Stimulated activated CD4-positive, alpha-beta T cell treated with anti-CD3 and anti-CD28 coated beads, Interleukin-2, amount 100 ng/mL, for 48 hours (primary cell): ENCODE measurements around the gene ADD2.

Experiments
- DNase-seq, 2 donors: peaks; one replicate each; pipeline ENCODE4 v3.0.0-alpha.2; 2020

The ADD2 gene

DNA sequence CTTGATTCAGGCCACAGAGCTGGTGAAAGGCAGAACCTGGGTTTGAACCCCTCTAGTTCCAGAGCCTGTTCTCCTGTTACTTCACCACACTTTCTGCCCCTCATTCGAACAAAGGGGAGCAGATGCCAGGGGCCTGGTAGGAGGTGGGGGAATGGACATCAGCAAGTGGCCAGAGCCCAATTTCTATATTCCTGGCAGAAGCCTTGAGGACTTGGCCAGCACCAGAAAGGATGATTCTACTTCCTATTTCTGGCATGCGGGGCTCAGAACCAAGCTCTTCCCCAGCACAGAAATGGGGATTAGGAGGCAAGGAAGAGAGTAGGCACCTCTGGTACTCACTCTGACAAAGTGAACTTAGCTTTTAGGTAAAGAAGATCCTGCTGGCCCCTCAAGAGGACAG lies 49.3 kb downstream of the ADD2 start:
- no peak for DNase-seq

DNA sequence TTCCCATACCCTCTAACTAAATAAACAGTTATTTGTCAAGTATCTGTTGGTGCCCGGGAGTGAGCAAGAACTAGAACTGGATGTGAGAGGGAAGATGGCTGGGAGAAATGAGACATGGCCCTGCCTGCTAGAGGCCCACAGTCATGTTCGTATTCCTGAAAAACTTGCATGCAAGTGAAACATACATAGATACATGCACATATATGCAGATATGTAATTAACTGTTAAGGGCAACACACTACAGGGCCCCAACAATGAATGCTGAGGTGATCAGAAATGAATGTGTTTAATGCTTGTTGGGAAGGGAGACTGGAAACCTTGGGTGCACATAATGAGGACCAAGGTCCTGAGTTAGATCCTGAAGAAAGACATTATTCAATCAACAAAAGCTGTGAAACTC lies 49.8 kb downstream of the ADD2 start:
- no peak for DNase-seq

DNA sequence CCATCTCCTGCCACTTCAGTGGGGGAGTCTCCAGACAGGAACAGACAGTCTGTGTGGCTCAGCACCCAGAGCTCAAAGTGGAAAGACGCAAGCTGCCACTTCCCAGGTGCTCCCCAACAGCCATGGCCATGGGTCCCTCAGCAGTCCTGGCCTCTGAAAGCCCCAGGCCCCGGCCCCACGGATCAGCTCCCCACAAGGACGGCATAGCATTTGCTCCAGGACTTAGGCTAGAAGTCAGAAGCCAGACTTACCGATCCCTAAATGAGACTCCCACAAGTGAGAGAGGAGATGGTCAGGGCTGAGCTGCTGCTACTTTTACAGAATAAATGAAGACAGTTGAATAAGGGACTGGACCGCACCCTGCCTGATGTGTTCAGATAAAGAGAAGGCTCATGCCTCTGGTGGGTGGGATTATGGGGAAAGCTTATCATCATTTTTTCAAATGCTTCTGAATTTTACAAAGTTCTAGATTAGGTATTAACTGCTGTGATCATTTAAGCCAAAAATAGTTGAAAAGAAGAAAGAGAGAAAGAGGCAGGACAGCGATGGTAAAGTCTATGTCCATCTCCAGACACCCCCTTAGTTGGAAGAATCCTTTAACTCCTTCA lies 50.5 kb downstream of the ADD2 start:
- DNase-seq, result no peak

DNA sequence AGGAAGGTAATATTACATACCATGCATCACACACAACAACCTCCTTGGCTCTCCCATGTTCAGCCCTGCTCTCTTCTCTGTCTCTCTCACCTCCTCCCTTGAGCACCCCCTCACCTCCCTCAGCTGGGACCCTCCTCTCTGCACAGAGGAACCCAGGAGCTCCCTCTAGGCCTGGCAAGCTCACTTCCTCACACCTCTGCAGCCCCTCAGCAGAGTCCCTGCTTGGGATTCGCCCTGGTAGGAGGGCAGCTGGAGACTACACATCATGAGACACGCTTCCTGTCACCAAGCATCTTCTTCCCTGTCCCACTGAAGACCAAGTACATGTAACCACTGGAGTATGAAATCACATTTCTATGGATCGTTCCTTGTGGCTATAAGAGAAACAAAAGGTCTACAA lies 51.0 kb downstream of the ADD2 start:
- no peak for DNase-seq

DNA sequence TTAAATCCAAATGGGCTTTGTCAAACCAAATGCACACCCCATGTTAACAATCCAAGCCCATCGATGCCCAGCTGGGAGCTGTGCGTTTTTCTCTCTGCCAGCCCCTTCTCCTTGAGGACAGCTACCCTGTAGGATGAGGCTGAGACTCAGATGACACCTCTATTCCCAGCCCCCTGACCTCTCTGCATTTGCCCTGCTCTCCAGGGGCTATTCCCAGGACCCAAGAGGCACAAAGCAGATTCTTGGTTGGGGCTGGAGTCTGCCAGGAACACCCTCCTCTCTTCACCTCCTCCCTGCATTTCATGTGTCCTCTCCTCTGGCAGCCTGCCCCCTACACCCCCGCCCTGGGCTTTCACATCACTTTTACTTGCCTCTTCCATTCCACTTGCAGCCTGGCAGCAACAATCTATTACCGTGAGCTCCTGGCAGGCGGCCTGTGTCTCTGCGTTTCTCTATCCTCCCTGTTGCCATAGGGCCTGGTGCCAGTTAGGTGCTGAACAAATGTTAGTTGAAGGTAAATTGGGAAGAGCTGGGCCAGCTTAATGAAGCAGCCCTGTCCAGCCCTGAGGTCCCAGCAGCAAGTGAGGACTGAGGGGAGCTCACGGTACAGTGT lies 51.8 kb downstream of the ADD2 start:
- DNase-seq, result no peak

DNA sequence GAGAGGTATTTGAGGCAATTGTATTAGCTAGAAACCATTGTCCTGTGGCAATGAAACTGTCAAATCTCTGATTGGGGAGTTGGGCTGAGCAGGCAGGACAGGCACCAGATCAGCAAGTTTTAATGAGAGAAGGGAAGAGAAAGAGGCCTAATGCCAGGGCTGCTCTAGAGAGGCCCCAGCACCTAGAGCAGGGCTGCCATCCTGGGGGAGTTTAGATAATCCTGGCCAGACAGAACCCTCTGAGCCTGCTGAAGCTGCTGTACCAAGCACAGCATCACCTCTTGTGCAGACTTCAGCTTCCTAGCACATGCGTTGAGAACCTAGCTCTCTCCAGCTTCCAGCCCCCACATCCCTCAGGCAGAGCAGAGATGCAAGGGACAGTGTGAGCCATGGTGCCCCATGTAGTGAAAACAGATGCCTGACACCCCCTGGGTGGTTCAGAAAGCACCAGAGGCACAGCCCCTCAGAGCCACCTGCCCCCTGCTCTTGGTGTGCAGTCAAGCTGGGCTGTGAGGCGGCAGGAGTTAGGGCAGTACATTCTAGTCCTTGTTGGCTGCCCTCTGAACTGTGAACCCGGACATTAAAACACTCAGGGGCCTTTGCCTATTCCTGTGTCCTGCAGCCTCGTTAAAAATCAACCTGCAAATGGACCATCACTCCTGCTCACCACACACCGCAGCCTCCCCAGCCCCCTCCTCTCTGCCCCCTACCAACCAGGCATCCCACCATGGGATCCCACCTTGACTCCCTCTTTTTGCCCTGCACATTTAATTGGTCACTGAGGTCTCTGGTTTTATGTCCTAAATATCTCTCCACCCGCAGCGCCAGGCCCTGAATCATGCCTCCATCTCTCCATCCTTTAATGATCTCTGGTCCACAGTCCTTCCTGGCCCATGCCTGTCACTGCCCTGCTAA lies 52.7 kb downstream of the ADD2 start:
- no peak for DNase-seq

DNA sequence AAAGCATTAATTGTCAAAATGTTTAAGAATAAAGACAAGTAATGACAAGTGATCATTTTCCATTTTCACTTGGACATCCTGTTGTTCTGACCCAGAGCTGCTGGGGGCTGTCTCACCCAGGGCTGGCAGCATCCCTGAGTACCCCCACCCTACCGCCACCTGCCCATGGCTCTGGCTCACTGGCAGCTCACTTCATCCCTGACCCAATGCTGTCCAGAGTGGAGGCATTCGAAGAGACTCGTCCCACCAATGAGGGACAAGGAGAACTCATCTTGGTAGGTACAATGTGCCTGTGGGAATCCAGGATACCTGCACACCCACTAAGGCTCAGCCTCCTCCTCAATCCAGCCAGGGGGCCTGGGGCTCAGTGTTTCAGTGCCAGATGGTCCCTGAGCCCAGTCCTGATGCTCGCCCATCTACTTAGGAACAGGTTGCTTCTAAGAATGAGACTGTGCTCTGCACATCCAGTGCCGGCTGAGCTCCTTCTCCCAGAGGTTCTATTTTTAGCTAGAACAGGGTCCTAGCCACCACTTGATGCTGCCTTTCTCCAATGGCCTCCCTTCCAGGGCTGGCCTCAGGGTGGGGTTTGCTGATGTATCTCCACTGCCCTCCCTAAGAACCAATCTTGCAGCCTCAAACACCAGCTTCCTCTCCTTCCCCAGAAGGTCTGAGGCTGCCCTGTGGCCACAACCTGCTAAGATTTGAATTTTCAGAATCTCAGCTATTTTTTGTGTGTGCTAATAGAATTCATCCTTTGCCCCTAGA lies 53.7 kb downstream of the ADD2 start:
- DNase-seq, result no peak

DNA sequence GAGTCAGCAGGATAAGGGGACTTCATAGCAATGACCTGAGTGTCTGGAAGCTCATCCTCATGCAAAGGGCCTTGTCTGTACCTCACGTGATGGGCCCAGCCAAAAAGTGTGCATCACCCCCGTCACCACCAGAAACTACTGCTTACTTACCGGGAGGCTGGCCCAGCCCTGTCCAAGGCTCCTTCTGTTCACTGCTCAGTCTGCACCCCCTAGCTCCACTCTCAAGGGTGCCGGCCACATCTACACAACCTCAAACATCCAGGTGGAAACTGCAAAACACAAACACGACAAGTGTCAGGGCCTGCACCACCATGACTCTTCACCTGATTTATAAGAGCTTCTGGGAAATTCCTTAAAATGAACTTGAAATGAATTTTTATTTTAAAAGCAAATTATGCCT lies 55.1 kb downstream of the ADD2 start:
- no peak for DNase-seq

DNA sequence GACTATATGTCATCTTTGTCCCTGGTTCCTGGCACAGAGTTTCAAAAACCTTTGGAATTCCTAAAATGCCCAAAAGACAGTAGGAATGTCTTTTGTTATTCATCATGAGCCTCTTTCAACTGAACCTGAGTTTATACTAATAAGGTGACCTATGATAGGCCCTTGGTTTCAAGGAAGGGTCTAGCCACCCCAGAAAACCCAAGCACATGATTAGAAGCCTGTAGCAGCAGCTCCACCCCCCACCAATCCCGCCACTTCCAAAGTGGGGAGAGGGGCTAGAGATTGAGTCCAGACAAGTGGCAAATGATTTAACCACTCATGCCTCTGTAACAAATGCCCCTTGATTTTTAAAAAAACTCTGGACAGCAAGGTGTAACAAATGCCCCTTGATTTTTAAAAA lies 56.8 kb downstream of the ADD2 start:
- no peak for DNase-seq

DNA sequence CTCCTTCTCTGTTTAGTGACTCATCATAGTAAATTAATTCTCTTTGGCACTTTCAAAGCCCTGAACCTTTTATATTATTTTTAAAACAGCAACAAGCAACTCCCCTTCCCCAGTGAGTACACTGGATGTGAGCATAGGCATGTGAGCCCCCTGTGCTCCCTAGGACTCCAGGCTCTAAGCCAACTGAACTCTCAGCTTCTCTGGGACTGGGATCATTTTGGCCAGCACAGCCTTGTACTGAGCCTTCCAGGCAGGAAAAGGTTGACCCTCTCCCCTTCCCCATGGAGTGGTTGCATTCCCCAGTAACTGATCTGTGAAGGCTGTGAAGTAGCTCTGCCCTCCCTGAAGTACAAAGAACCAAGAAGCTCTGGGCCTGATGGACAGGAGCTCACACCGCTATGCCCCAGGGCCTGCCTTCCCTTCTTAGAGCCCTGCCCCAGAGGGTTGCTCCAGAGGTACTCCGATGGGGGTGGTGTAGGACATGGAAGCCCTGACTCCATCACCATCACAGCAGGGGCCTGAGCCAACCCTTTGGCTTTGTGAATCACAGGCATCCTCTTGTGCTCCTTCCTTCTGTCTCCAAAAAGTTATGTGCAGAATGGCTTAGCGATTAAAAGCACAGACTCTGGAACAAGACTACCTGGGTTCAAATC lies 57.8 kb downstream of the ADD2 start:
- DNase-seq, result no peak

DNA sequence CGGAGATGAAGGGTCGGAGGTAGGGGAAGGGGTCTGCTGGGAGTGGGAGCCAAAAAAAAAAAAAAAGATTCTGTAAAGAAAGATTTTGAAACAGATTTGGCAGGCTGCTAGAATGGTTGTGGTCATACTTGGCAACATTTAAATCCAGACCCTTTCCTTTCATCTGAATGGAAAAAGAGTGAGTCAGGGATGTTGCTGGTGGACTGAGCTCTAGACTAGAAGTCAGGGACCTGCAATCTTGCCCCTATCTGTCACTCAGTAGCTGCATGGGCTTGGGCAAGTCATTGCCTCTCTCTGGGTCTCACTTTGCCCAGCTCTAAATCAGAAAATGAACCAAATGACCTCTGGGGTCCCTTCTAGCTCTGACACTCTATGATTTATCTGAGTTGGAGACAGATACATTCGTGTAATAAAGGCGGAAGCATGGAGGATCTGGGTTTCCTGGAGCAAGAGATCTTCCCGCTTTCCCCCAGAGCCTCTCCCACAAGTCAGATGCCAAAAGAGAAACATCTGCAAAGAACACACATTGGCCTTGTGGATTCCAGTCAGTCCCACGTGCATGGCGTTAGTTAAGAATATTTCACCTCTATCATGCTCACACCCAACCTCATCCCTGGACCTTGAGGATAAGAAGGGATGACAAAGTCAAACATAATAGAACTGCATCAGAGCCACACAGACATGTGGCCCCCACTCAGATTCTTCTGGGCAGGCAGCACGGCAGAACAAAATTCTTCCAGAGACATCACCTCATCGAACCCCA lies 58.5 kb downstream of the ADD2 start:
- no peak for DNase-seq

DNA sequence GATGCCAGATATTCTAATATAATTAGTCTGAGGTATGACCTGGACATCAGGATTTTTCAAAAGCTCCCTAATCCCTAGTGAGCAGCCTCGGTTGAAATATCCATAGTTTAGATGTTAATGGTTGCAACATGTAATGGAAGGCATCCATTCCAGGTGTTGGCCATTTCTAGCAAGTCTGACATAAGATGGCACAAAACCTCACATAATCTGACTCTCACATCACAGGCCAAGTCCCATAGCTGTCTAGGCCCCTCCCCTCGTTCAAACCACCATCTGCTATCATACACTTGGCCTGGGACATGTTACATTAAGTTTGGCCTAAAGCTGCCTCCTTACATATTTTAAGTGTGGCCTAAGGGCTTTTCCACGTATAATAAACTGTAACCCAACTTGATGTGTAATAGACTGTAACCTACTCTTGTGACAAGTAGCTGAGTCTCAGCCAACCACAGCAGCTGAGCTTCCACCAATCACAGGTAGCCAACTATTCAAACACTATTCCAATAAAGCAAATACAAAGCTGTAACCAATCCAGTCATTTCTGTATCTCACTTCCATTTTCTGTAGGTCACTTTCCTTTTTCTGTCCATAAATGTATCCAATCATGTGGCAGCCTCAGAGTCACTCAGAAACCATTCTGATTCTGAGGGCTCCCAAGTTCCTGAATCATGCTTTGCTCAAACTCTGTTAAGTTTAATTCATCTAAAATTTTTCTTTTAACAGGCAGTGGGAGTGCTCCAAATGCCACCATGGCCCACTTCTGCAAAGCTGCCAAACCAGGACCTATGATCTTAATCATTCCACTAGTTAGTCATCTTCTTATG lies 59.4 kb downstream of the ADD2 start:
- DNase-seq, result no peak

DNA sequence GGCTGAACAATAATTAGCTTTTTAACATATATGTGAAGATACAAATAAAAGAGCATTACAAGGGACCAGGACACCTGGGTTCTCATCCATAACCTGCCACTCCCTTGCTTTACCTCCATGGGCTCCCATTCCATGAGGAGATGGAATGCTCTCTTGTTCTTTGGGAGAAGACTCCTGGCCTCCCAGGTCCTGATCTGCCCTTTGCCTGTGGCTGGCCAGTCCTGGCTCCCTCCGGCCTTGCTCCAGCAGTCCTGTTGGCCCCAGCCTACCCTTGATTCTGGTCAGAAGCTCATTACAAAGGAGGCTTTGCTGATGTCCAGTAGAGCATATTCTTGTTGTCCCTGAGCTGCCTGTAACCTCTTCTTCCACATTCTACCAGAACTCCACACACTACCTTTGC lies 60.3 kb downstream of the ADD2 start:
- DNase-seq, result no peak

DNA sequence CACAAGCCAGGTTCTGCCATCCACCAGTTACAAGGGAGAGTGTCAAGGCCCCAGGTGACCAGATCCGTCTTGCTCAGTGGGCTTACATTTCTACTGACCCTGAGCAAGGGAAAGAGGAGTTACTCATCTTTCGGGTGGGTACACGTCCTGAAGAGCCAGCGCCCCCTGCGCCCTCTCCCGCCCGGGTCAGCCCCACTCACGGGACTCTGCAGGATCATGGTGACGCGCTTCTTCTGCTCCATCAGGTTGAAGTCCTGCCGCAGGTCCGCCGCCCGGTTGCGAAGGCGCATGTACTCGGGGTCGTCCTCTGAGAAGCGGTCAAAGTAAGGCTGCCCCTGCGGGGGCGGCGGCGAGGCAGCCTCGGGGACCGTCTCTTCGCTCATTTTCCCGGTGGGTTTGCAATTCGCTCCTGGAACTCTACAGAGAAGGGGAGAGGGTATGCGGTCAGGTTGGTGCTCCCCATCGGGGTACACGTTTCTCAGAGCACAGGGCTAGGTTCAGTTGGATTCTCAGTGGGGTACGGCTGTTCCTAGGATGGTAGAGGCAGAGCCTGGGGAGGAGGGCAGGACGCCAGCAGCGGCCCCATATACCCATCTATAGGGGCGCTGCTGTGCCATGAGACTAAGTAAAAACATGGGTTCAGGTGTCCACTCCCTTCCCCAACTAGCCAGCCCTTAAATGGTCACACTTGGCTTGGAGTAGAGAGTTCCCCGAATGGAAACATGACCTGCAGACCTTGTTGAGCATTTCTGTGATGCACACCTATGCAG lies 61.8 kb downstream of the ADD2 start:
- DNase-seq, result no peak

DNA sequence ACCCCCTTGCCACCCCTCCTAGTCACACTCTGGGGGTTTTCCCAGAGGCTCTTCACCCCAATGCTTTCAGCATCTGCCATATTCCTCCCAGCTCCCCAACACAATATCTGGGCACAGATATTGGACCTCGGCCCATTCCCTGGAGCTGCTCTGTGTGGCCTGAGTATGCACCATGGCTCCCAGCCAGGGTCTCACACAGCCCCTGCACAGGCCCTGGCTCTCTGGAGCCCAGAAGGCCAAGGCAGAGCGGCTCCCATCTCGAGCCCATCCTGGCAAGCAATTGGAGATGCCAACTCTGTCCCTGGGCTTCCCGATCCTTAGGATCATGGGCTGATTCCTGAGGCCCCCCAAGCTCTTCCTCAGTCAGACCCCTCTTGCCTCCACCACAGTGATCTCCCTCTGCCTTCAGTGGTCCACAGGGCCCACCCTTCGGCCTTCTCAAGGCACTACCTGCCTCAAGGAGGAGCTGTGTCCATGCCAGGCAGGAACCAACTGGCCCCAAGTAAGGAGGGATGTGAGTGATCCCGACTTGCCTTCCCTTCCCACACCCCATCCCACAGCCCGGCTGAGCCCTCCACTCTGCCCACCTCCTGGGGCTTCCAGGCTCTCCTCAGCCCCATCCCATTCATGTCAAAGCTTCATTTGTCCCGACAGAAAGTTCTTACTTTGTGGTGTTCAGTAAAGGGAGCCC lies 62.7 kb downstream of the ADD2 start:
- DNase-seq, result no peak

DNA sequence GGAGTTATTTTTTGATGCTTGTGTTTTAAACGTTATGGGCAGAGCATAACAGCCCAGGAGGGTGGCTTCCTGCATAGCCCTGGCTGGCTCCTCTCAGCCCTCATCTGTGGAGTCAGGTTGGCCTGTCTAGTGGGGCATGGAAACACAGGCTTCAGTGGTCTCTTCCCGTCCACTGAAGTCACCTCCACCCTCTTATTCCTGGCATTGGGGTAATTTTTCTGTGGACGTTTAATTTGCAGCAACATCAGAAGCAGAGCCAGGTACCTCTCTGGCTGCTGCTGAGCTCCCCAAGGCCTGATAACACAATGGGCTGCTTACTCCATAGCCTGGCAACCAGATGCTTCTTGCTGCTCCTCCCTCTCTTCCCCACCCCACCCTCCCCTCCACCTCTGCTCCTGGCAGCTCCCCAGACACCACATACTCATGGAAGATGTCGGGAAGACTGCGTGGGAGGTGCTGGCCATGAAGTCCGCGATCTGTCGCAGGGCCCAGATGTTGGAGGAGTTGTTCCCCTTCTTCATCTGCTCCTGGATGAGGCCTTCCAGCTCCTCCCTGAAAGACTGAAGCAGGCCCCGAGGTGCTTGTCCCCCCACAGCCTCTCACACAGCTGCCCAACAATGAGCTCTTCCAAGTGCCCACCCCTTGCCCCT lies 64.0 kb downstream of the ADD2 start:
- DNase-seq, result no peak

DNA sequence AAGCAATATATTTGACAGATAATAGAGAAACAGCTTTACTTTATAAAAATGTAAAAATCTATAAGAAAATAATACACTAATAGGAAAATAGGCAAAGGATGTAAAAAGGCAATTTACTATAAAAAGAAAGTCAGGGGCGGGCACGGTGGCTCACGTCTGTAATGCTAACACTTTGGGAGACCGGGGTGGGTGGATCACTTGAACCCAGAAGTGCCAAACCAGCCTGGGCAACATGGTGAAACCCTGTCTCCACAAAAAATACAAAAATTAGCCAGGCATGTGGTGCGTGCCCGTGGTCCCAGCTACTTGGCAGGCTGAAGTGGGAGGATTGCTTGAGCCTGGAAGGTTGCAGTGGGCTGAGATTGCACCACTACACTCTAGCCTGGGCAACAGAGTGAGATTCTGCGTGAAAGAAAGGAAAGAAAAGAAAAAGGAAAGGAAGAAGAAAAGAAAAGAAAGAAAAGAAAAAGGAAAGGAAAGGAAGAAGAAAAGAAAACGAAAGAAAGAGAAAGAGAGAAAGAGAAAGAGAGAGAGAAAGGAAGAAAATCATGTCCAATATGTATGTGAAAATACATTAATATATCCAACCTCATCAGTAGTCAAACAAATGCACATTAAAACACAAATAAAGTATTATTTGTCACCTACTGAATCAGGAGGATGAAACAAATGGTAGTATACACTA lies 65.1 kb downstream of the ADD2 start:
- DNase-seq, result no peak

DNA sequence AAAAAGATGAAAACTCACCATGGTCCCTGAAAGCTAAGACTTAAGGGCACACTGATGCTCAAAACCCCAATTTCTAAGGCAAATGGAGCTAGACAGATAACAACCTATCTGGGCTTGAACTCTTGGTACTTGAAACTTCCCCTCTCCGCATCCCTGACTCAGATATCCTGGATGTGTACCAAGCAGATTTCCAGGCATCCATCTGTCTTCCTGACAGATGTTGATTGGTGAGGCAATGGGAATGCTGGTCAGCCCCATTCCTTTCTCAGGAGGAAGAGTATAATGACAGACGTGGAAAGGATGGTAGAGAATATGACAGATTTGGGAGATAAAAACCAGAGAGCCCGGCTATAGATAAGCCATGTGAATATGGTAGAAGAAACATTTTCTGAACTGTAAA lies 69.2 kb downstream of the ADD2 start:
- no peak for DNase-seq
